Lung (tissue), 12 donors: Measurements from ENCODE around the gene BTBD16. TPM values are rescaled to one million over a fixed set of nuclear protein-coding genes. Genes with fewer than 3 reads are reported as not detected.

Experiments
- ATAC-seq: fragments of 200-7000 bp; cut with Tn5 transposase; one replicate; pipeline ENCODE4 v1.9.1; 2020; ENCODE audit warnings: moderate number of reproducible peaks; ENCODE audit not compliant: insufficient read depth, low FRiP score
- DNase-seq, 3 donors: peaks; one replicate each; pipeline ENCODE4 v3.0.0-alpha.2; 2013 to 2017
- H3K27ac ChIP-seq, 2 donors: one replicate each; pipeline ENCODE4 v1.5.1; 2013; ENCODE audit warnings: mild to moderate bottlenecking in 2 of 2, moderate library complexity in 2 of 2, control low read depth in 1 of 2, inconsistent platforms in 1 of 2, low read depth in 1 of 2, low read length in 1 of 2
- H3K27me3 ChIP-seq, 3 donors: one replicate each; pipeline ENCODE4 v1.5.1; 2013; ENCODE audit warnings: low read length in 2 of 3; ENCODE audit not compliant: control insufficient read depth in 3 of 3, insufficient read depth in 3 of 3
- H3K36me3 ChIP-seq, 4 donors: one replicate each; pipeline ENCODE4 v1.5.1; 2013; ENCODE audit warnings: low read length in 4 of 4, mild to moderate bottlenecking in 1 of 4, moderate library complexity in 1 of 4; ENCODE audit not compliant: control insufficient read depth in 4 of 4, insufficient read depth in 4 of 4
- H3K4me1 ChIP-seq, 5 donors: one replicate each; pipeline ENCODE4 v1.5.1; 2013; ENCODE audit warnings: low read length in 5 of 5, mild to moderate bottlenecking in 2 of 5, moderate library complexity in 1 of 5; ENCODE audit not compliant: control insufficient read depth in 5 of 5, insufficient read depth in 5 of 5
- H3K4me3 ChIP-seq: one replicate; pipeline ENCODE4 v1.5.1; 2013; ENCODE audit warnings: mild to moderate bottlenecking, control low read depth, moderate library complexity
- H3K9ac ChIP-seq, 2 donors: one replicate each; pipeline ENCODE4 v1.5.1; 2013; ENCODE audit warnings: low read length in 2 of 2, control low read depth in 1 of 2; ENCODE audit not compliant: insufficient read depth in 1 of 2
- H3K9me3 ChIP-seq, 4 donors: one replicate each; pipeline ENCODE4 v1.5.1; 2013; ENCODE audit warnings: low read length in 3 of 4, mild to moderate bottlenecking in 1 of 4, moderate library complexity in 1 of 4; ENCODE audit not compliant: control insufficient read depth in 4 of 4, insufficient read depth in 3 of 4
- CTCF ChIP-seq: IDR thresholded peaks from 2 replicates; pipeline ENCODE4 v1.5.1; 2012; ENCODE audit warnings: mild to moderate bottlenecking; ENCODE audit errors: control extremely low read depth, extremely low read depth
- WGBS, 2 donors: extraction: QIAGEN DNeasy Blood & Tissue Kit; methylation state at CpG; one replicate each; pipeline ENCODE4 v1.1.7; 2013; 5-methylcytosine and 5-hydroxymethylcytosine counted together
- polyA plus RNA-seq, 2 donors: library from polyadenylated mRNA; stranded (reverse); fragments of 200-250 nt; gene quantifications; one replicate each; pipeline ENCODE4 v1.2.1, GENCODE V29; 2013
- total RNA-seq, 2 donors: library from RNA; depleted of rRNA in 1 of 2; stranded (reverse); fragments of >200 nt in 1 of 2; gene quantifications; one replicate each; pipeline ENCODE4 v1.2.1, GENCODE V29; 2014 to 2021
- donor health status: control.
- donor health status: control.
- donor health status: Bipolar disorder and iron deficiency.
- donor health status: healthy.
- donor health status: DM: yes; HTN: yes; CAD: no.

Gene BTBD16
- total and polyA plus RNA-seq, 4 donors = 0.03 to 0.73 (median 0.67) TPM; not detected in 1

- no peak for ATAC-seq
- no peak overlapping the region for H3K9ac ChIP-seq
- no peaks in the 10 kb centered on the region for H3K4me1 ChIP-seq
- DNase-seq = no peak
- no peak overlapping the region for H3K27ac ChIP-seq
- H3K9me3 ChIP-seq = no peaks in the 10 kb centered on the region
- no peak for TF ChIP-seq CTCF
- 88% methylated on average over 12 of the region's 12 CpGs for WGBS, 2 donors
- H3K36me3 ChIP-seq = no peaks in the 10 kb centered on the region
- no peaks in the 10 kb centered on the region for H3K27me3 ChIP-seq
- H3K4me3 ChIP-seq = no peak overlapping the region
Measured at GRCh38 chr10:122294511-122295450, 23.7 kb downstream of the BTBD16 start.

GRCh38 chr10:122295451-122295809, 24.3 kb downstream of the BTBD16 start:
- 74 to 86% methylated on average over 4 of the region's 4 CpGs for WGBS, 2 donors
- no peak for ATAC-seq

GRCh38 chr10:122296363-122297120, 25.4 kb downstream of the BTBD16 start:
- Histone ChIP-seq H3K9ac (no peak overlapping the region), H3K27me3 (no peaks in the 10 kb centered on the region), H3K4me1 (no peaks in the 10 kb centered on the region), H3K4me3 (no peak overlapping the region), H3K36me3 (no peaks in the 10 kb centered on the region), H3K9me3 (no peaks in the 10 kb centered on the region), H3K27ac (no peak overlapping the region)
- TF ChIP-seq CTCF = no peak
- 78 to 82% methylated on average over 8 of the region's 8 CpGs for WGBS, 2 donors
- no peak for ATAC-seq
- no peak for DNase-seq

More at GRCh38 chr10:122295451-122295809, 24.3 kb downstream of the BTBD16 start:
- Histone ChIP-seq H3K27me3 (no peaks in the 10 kb centered on the region), H3K9ac (no peak overlapping the region), H3K4me1 (no peaks in the 10 kb centered on the region), H3K4me3 (no peak overlapping the region), H3K36me3 (no peaks in the 10 kb centered on the region), H3K27ac (no peak overlapping the region), H3K9me3 (no peaks in the 10 kb centered on the region)
- DNase-seq = no peak
- TF ChIP-seq CTCF = no peak
